GM12878 (cell line): ENCODE data around the gene PPFIBP1. TPM values are rescaled to one million over a fixed set of nuclear protein-coding genes. Genes with fewer than 3 reads are reported as not detected.

Experiments
- ATAC-seq: fragments of 200-7000 bp; cut with Tn5 transposase; 3 replicates; pipeline ENCODE4 v1.9.1; 2020; ENCODE audit warnings: mild to moderate bottlenecking, moderate library complexity
- BruUV-seq: library from RNA; stranded (reverse); fragments of 400-500 nt; replicated peaks from 2 replicates; lab custom pipeline; 2021; lab: Mats Ljungman, UMichigan
- CTCF ChIA-PET: fragments of 300-600 bp; sonication (Branson Sonifier 250); formaldehyde crosslinking; extraction: SDS; loops from one replicate; lab custom pipeline; 2021; ENCODE audit warnings: inconsistent platforms; lab: Yijun Ruan, JAX
- POLR2A ChIA-PET: fragments of 350-600 bp; formaldehyde crosslinking; extraction: SDS; loops from one replicate; lab custom pipeline; 2021; ENCODE audit warnings: inconsistent platforms; lab: Charles Lee
- RAD21 ChIA-PET: fragments of 300-600 bp; sonication (Branson Sonifier 250); formaldehyde crosslinking; loops from one replicate; lab custom pipeline; 2023; ENCODE audit warnings: antibody characterized with exemption; ENCODE audit not compliant: unreplicated experiment; lab: Charles Lee
- SMC1A ChIA-PET: fragments of 300-600 bp; sonication (Branson Sonifier 250); formaldehyde crosslinking; loops from one replicate; lab custom pipeline; 2023; ENCODE audit not compliant: unreplicated experiment, uncharacterized antibody; lab: Charles Lee
- DNase-seq: peaks from one replicate; pipeline ENCODE4 v3.0.0-alpha.2; 2011; ENCODE audit warnings: low read depth, low spot score
- FAIRE-seq: peaks from 3 replicates; lab custom pipeline; 2011; peaks lifted over from hg19 to GRCh38; lab: Jason Lieb, UNC
- H2AFZ ChIP-seq: 2 replicates; pipeline ENCODE4 v1.6.0; 2011; ENCODE audit warnings: low read depth, low read length, control low read depth; ENCODE audit not compliant: control insufficient read depth
- H3K27ac ChIP-seq: 2 replicates; pipeline ENCODE4 v1.5.1; 2011; ENCODE audit warnings: control low read depth; ENCODE audit not compliant: control insufficient read depth, insufficient read depth
- H3K27me3 ChIP-seq, 2 experiments: replicated peaks in 1 of 2; 2 replicates each; pipeline versions ENCODE4 v1.6.0 to v1.6.1; 2011; ENCODE audit warnings: low read length in 1 of 2; ENCODE audit not compliant: control insufficient read depth in 2 of 2, insufficient read depth in 2 of 2
- H3K36me3 ChIP-seq, 2 experiments: 2 replicates each; pipeline ENCODE4 v1.5.1; 2011; ENCODE audit warnings: low read length in 1 of 2; ENCODE audit not compliant: control insufficient read depth in 2 of 2, insufficient read depth in 2 of 2
- H3K4me1 ChIP-seq: 2 replicates; pipeline ENCODE4 v1.6.1; 2011; ENCODE audit warnings: mild to moderate bottlenecking, low read length, moderate library complexity, mixed read lengths; ENCODE audit not compliant: control insufficient read depth, insufficient read depth
- H3K4me2 ChIP-seq: 2 replicates; pipeline ENCODE4 v1.6.0; 2011; ENCODE audit warnings: control low read depth; ENCODE audit not compliant: control insufficient read depth, insufficient read depth
- H3K4me3 ChIP-seq: fragments of 200-600 bp; sonication (generic); 2 replicates; pipeline ENCODE4 v1.5.1; 2016
- H3K79me2 ChIP-seq: 2 replicates; pipeline ENCODE4 v1.6.0; 2011; ENCODE audit warnings: low read length; ENCODE audit not compliant: control insufficient read depth, insufficient read depth
- H3K9ac ChIP-seq: 2 replicates; pipeline ENCODE4 v1.8.0; 2011; ENCODE audit warnings: low read length, control low read depth, mixed read lengths; ENCODE audit not compliant: control insufficient read depth, insufficient read depth
- H3K9me3 ChIP-seq: replicated peaks from 3 replicates; pipeline ENCODE4 v1.5.1; 2011; ENCODE audit warnings: mild to moderate bottlenecking, low read length; ENCODE audit not compliant: control insufficient read depth, insufficient read depth
- H4K20me1 ChIP-seq: 2 replicates; pipeline ENCODE4 v1.6.0; 2011; ENCODE audit not compliant: control insufficient read depth, insufficient read depth
- CHD4 ChIP-seq: fragments of 200-600 bp; sonication (generic); IDR thresholded peaks from 2 replicates; pipeline ENCODE4 v1.6.1; 2016; ENCODE audit warnings: mild to moderate bottlenecking
- GATAD2B ChIP-seq: fragments of 450-650 bp; conservative IDR thresholded peaks from 2 replicates; pipeline ENCODE4 v1.6.1; 2017; ENCODE audit warnings: low read depth, mild to moderate bottlenecking, moderate library complexity
- HSF1 ChIP-seq: fragments of 150-350 bp; IDR thresholded peaks from 2 replicates; pipeline ENCODE4 v1.6.1; 2014; ENCODE audit warnings: mild to moderate bottlenecking, low read depth, low read length
- KAT2A ChIP-seq: conservative IDR thresholded peaks from 2 replicates; pipeline ENCODE4 v1.6.1; 2011; ENCODE audit warnings: low read depth, low read length; ENCODE audit not compliant: control insufficient read depth
- PAX5 ChIP-seq: IDR thresholded peaks from 2 replicates; pipeline ENCODE4 v1.6.1; 2011; ENCODE audit warnings: low read depth, low read length, borderline replicate concordance
- PAX8 ChIP-seq: fragments of 450-650 bp; IDR thresholded peaks from 2 replicates; pipeline ENCODE4 v1.6.1; 2017; ENCODE audit warnings: mild to moderate bottlenecking, moderate library complexity
- SMC3 ChIP-seq: IDR thresholded peaks from 2 replicates; pipeline ENCODE4 v1.6.1; 2011; ENCODE audit warnings: low read length, improper control_type of control experiment, borderline replicate concordance
- ZNF217 ChIP-seq: fragments of 450-650 bp; IDR thresholded peaks from 2 replicates; pipeline ENCODE4 v1.6.1; 2017; ENCODE audit warnings: antibody characterized with exemption, mild to moderate bottlenecking
- WGBS: methylation state at CpG from one replicate; pipeline ENCODE4 v1.1.6; 2016; ENCODE audit warnings: low lambda C conversion rate; ENCODE audit not compliant: insufficient replicate concordance, insufficient coverage; ENCODE audit errors: missing lambda C conversion rate; 5-methylcytosine and 5-hydroxymethylcytosine counted together
- in situ Hi-C: fragments of 300-500 bp; cut with MboI; formaldehyde crosslinking; loops from 9 replicates; pipeline ENCODE4 v1.14.3; 2018; ENCODE audit warnings: mixed read lengths
- intact Hi-C: fragments of 100-400 bp; cut with micrococcal nuclease; formaldehyde crosslinking; loops from one replicate; pipeline ENCODE4 v1.14.2; 2022; ENCODE audit not compliant: unreplicated experiment
- polyA plus RNA-seq, 11 experiments: library from polyadenylated mRNA; depleted of rRNA in 4 of 11; unstranded in 6 of 11; stranded (reverse) in 5 of 11; fragments of >200 nt; fragmentation: Nextera tagmentation in 4 of 11; fragmentation: Illumina TruSeq in 1 of 11; extraction: Ambion mirVana in 4 of 11; extraction: Trizol in 1 of 11; gene quantifications; 1 replicate in 1 of 11; 2 replicates in 10 of 11; pipeline versions ENCODE4 v1.2.1 to v1.2.3, GENCODE V29; 2011 to 2016; ENCODE audit warnings: inconsistent platforms in 2 of 11, missing spikeins in 2 of 11, low read depth in 1 of 11
- total RNA-seq, 4 experiments: library from RNA; depleted of rRNA in 3 of 4; stranded (reverse); fragments of >200 nt in 3 of 4; fragmentation: Illumina TruSeq in 1 of 4; extraction: Trizol in 1 of 4; gene quantifications; 2 replicates each; pipeline versions ENCODE4 v1.2.1 to v1.2.3, GENCODE V29; 2013 to 2021
- TF ChIP-seq, protein P1 (sequence below): IDR thresholded peaks from 2 replicates; pipeline ENCODE4 v1.6.1; 2011; ENCODE audit warnings: low read depth, mild to moderate bottlenecking, low read length, moderate library complexity, borderline replicate concordance; ENCODE audit errors: extremely low read depth
- TF ChIP-seq, protein P2 (sequence below): fragments of 150-350 bp; IDR thresholded peaks from 2 replicates; pipeline ENCODE4 v1.6.1; 2016; ENCODE audit warnings: low read depth, low read length

The PPFIBP1 gene
- total and polyA plus RNA-seq, 10 of the 15 experiments (the other 5 are each of a cell fraction or from before 2014, with no cell fraction given), result 0.47 to 7.8 (median 3.6) TPM

- in situ Hi-C loops (no loop called here), intact Hi-C loops (no loop called here)
- Histone ChIP-seq H3K79me2 (no peaks in the 10 kb centered on the region), H4K20me1 (no peaks in the 10 kb centered on the region), H3K27me3 (no peaks in the 10 kb centered on the region), H2AFZ (no peak overlapping the region), H3K4me3 (no peak overlapping the region), H3K9ac (no peak overlapping the region), H3K9me3 (no peaks in the 10 kb centered on the region), H3K4me1 (no peaks in the 10 kb centered on the region), H3K36me3 (no peaks in the 10 kb centered on the region), H3K27ac (no peak overlapping the region), H3K4me2 (no peak overlapping the region)
- TF ChIP-seq PAX5 (no peak), PAX8 (no peak), ZNF217 (no peak), SMC3 (no peak), CHD4 (no peak), HSF1 (no peak), GATAD2B (no peak), KAT2A (no peak)
- TF ChIP-seq, protein P1, sequence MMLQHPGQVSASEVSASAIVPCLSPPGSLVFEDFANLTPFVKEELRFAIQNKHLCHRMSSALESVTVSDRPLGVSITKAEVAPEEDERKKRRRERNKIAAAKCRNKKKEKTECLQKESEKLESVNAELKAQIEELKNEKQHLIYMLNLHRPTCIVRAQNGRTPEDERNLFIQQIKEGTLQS, result no peak
- TF ChIP-seq, protein P2, sequence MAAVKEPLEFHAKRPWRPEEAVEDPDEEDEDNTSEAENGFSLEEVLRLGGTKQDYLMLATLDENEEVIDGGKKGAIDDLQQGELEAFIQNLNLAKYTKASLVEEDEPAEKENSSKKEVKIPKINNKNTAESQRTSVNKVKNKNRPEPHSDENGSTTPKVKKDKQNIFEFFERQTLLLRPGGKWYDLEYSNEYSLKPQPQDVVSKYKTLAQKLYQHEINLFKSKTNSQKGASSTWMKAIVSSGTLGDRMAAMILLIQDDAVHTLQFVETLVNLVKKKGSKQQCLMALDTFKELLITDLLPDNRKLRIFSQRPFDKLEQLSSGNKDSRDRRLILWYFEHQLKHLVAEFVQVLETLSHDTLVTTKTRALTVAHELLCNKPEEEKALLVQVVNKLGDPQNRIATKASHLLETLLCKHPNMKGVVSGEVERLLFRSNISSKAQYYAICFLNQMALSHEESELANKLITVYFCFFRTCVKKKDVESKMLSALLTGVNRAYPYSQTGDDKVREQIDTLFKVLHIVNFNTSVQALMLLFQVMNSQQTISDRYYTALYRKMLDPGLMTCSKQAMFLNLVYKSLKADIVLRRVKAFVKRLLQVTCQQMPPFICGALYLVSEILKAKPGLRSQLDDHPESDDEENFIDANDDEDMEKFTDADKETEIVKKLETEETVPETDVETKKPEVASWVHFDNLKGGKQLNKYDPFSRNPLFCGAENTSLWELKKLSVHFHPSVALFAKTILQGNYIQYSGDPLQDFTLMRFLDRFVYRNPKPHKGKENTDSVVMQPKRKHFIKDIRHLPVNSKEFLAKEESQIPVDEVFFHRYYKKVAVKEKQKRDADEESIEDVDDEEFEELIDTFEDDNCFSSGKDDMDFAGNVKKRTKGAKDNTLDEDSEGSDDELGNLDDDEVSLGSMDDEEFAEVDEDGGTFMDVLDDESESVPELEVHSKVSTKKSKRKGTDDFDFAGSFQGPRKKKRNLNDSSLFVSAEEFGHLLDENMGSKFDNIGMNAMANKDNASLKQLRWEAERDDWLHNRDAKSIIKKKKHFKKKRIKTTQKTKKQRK, result no peak
- FAIRE-seq, result no peak
- no peak for DNase-seq
- 31% methylated on average over 4 of the region's 4 CpGs for WGBS
- POLR2A ChIA-PET, result no interaction called here
- no peak for ATAC-seq
- CTCF ChIA-PET, result interaction anchor here (0.6 to 1.0 kb wide), 2 partner anchors 34 to 386 kb away, joined by 3 read pairs; no protein-coding TSS in a partner anchor
- SMC1A ChIA-PET, result interaction anchor here (1.5 kb wide), 1 partner anchor 8 kb away, joined by 4 read pairs; no protein-coding TSS in a partner anchor
- BruUV-seq, result no TSS peak
- RAD21 ChIA-PET, result no interaction called here
Measured at GRCh38 chr12:27516625-27517024, 7.4 kb upstream of the PPFIBP1 start.
